A673 (cell line): ENCODE data around the gene ZCCHC10. TPM values are rescaled to one million over a fixed set of nuclear protein-coding genes. Genes with fewer than 3 reads are reported as not detected.

Source experiments
- BruUV-seq: library from RNA; stranded (reverse); fragments of 400-500 nt; replicated peaks from 2 replicates; lab custom pipeline; 2021; lab: Mats Ljungman, UMichigan
- CTCF ChIA-PET: fragments of 300-600 bp; sonication (Branson Sonifier 250); formaldehyde crosslinking; loops from one replicate; lab custom pipeline; 2022; ENCODE audit warnings: antibody characterized with exemption; lab: Charles Lee
- POLR2A ChIA-PET: fragments of 300-600 bp; sonication (Branson Sonifier 250); formaldehyde crosslinking; loops from one replicate; lab custom pipeline; 2022; ENCODE audit warnings: antibody characterized with exemption; ENCODE audit not compliant: low non-redundant PET; lab: Charles Lee
- DNase-seq: peaks from one replicate; pipeline ENCODE4 v3.0.0-alpha.2; 2015; ENCODE audit warnings: low spot score
- H3K27ac ChIP-seq: fragments of 200-600 bp; sonication (generic); 2 replicates; pipeline ENCODE4 v1.5.1; 2016; ENCODE audit warnings: mixed run types, low read depth, mild to moderate bottlenecking, mixed read lengths, antibody characterized with exemption, low read length; ENCODE audit not compliant: poor library complexity, severe bottlenecking
- H3K27me3 ChIP-seq: fragments of 200-600 bp; sonication (generic); replicated peaks from 2 replicates; pipeline ENCODE4 v1.6.1; 2017; ENCODE audit warnings: mixed run types, low read depth, mild to moderate bottlenecking, mixed read lengths, antibody characterized with exemption, low read length; ENCODE audit not compliant: insufficient read depth, poor library complexity
- H3K36me3 ChIP-seq: fragments of 200-600 bp; sonication (generic); 2 replicates; pipeline ENCODE4 v1.6.1; 2016; ENCODE audit warnings: mixed run types, mild to moderate bottlenecking, mixed read lengths, antibody characterized with exemption, low read length; ENCODE audit not compliant: insufficient read depth, poor library complexity, severe bottlenecking
- H3K4me1 ChIP-seq: fragments of 200-600 bp; sonication (generic); 2 replicates; pipeline ENCODE4 v1.6.1; 2017; ENCODE audit warnings: mixed run types, mild to moderate bottlenecking, mixed read lengths, antibody characterized with exemption, low read length; ENCODE audit not compliant: insufficient read depth, poor library complexity, severe bottlenecking
- H3K4me3 ChIP-seq: fragments of 200-600 bp; sonication (generic); 2 replicates; pipeline ENCODE4 v1.5.1; 2016; ENCODE audit warnings: low read depth, mixed run types, mild to moderate bottlenecking, mixed read lengths, low read length; ENCODE audit not compliant: poor library complexity, severe bottlenecking
- H3K9me3 ChIP-seq: fragments of 200-600 bp; sonication (generic); 2 replicates; pipeline ENCODE4 v1.6.1; 2016; ENCODE audit warnings: mixed run types, low read depth, mild to moderate bottlenecking, mixed read lengths, antibody characterized with exemption, low read length; ENCODE audit not compliant: poor library complexity, severe bottlenecking
- EZH2 ChIP-seq: fragments of 200-600 bp; sonication (generic); IDR thresholded peaks from 2 replicates; pipeline ENCODE4 v1.6.1; 2017; ENCODE audit warnings: borderline replicate concordance, low read depth, mild to moderate bottlenecking, mixed read lengths, antibody characterized with exemption, low read length; ENCODE audit not compliant: poor library complexity, severe bottlenecking
- intact Hi-C: fragments of 100-400 bp; cut with micrococcal nuclease; formaldehyde crosslinking; loops from one replicate; pipeline ENCODE4 v1.10.0; 2022; ENCODE audit not compliant: unreplicated experiment
- total RNA-seq: library from RNA; stranded (reverse); gene quantifications from 2 replicates; pipeline ENCODE4 v1.2.3, GENCODE V29; 2021
- TF ChIP-seq, protein P1 (sequence below): fragments of 300-800, 200-600 bp; sonication (generic); conservative IDR thresholded peaks from 2 replicates; pipeline ENCODE4 v1.5.1; 2017; ENCODE audit warnings: low read depth, mild to moderate bottlenecking, antibody characterized with exemption, low read length, moderate library complexity, mixed read lengths

The ZCCHC10 gene
- total RNA-seq, 1 experiment from 2014 or later, result 31.2 TPM

DNA sequence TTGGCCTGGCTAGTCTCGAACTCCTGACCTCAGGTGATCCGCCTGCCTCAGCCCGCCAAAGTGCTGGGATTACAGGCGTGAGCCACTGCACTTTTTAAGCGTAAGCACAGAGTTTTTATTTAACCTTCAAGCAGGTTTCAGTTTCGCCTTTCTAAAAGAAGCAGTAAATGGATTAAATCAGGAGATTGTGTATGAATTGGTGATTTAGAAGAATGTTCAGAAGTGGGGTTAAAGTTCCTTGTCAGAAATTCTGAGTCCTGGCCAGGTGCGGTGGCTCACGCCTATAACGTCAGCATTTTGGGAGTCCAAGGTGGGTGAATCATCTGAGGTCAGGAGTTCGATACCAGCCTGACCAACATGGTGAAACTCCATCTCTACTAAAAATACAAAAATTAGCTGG is 37.6 kb upstream of the ZCCHC10 start:
- Histone ChIP-seq H3K36me3 (peaks cover 34% of the 10 kb centered on the region), H3K4me3 (no peak overlapping the region), H3K9me3 (no peaks in the 10 kb centered on the region), H3K27ac (no peak overlapping the region), H3K27me3 (no peaks in the 10 kb centered on the region), H3K4me1 (peaks cover 14% of the 10 kb centered on the region)
- DNase-seq, result no peak
- ChIA-PET CTCF (no interaction called here), POLR2A (no interaction called here)
- no peak for TF ChIP-seq EZH2
- TF ChIP-seq, protein P1, sequence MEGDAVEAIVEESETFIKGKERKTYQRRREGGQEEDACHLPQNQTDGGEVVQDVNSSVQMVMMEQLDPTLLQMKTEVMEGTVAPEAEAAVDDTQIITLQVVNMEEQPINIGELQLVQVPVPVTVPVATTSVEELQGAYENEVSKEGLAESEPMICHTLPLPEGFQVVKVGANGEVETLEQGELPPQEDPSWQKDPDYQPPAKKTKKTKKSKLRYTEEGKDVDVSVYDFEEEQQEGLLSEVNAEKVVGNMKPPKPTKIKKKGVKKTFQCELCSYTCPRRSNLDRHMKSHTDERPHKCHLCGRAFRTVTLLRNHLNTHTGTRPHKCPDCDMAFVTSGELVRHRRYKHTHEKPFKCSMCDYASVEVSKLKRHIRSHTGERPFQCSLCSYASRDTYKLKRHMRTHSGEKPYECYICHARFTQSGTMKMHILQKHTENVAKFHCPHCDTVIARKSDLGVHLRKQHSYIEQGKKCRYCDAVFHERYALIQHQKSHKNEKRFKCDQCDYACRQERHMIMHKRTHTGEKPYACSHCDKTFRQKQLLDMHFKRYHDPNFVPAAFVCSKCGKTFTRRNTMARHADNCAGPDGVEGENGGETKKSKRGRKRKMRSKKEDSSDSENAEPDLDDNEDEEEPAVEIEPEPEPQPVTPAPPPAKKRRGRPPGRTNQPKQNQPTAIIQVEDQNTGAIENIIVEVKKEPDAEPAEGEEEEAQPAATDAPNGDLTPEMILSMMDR, result no peak
- intact Hi-C loops, result no loop called here
- BruUV-seq, result no TSS peak

DNA sequence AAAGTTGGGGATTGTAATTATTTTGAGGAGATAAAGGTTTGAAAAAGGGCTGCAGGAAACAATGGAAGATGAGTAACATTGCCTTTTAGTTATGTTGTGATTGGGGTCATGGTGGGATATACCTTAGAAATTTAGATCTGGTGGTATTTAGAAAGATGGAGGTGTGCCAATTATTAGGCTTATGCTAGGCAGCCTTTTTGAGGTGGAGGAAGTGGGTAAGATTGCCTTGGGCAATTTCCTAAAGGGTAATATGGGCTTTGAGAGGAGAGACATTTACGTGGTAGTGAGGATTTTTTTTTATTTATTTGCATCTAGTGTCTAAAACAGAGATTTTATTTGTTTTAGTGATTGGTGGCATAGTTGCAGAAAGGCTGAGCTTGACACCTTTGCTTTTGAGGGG is 35.9 kb upstream of the ZCCHC10 start:
- ChIA-PET POLR2A (no interaction called here), CTCF (no interaction called here)
- no peaks in the 10 kb centered on the region for H3K27me3 ChIP-seq
- H3K4me1 ChIP-seq, result peaks cover 14% of the 10 kb centered on the region
- H3K4me3 ChIP-seq, result no peak overlapping the region
- TF ChIP-seq, protein P1, result no peak
- TF ChIP-seq EZH2, result no peak
- intact Hi-C loops, result no loop called here
- BruUV-seq, result no TSS peak
- no peaks in the 10 kb centered on the region for H3K9me3 ChIP-seq
- peaks cover 19% of the 10 kb centered on the region for H3K36me3 ChIP-seq
- H3K27ac ChIP-seq, result peak overlapping the region; percentile 18
- DNase-seq, result peak; percentile 25

DNA sequence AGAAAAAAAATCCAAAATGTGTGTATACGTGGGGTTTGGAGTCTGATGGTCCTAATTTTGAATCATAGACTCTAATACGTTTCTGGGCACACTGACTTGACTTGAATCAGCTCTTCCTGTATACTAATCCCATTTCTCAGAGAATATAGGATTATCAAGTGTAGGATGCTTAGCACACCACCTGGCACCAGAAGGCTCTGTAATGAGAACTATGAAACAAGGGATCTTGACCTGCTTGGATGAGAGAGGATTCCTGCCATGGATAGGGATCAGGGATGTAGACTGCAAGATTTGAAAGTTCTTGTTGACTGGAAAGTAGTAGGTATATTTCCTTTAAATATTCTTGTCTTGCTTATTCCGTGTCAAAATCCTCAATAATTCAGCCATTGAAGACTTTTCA is 33.3 kb upstream of the ZCCHC10 start:
- POLR2A ChIA-PET, result interaction anchor here (0.6 kb wide), 1 partner anchor 15 kb away, joined by 3 read pairs; no protein-coding TSS in a partner anchor
- no peak for DNase-seq
- Histone ChIP-seq H3K4me3 (no peak overlapping the region), H3K36me3 (no peaks in the 10 kb centered on the region), H3K27ac (no peak overlapping the region), H3K27me3 (no peaks in the 10 kb centered on the region), H3K9me3 (no peaks in the 10 kb centered on the region), H3K4me1 (peaks cover 14% of the 10 kb centered on the region)
- CTCF ChIA-PET, result no interaction called here
- intact Hi-C loops, result no loop called here
- TF ChIP-seq, protein P1, result no peak
- TF ChIP-seq EZH2, result no peak
- BruUV-seq, result no TSS peak
